SK-N-SH (cell line): ENCODE data around the gene TRIM29.

Experiments used
- RCOR1 ChIP-seq: fragments of 150-350 bp; IDR thresholded peaks from 2 replicates; pipeline ENCODE4 v1.6.1; 2017; ENCODE audit warnings: antibody characterized with exemption, low read length
- TF ChIP-seq, protein P1 (sequence below): fragments of 200-600 bp; sonication (generic); IDR thresholded peaks from 2 replicates; pipeline ENCODE4 v1.6.1; 2017; ENCODE audit warnings: antibody characterized with exemption, mild to moderate bottlenecking, moderate library complexity

DNA sequence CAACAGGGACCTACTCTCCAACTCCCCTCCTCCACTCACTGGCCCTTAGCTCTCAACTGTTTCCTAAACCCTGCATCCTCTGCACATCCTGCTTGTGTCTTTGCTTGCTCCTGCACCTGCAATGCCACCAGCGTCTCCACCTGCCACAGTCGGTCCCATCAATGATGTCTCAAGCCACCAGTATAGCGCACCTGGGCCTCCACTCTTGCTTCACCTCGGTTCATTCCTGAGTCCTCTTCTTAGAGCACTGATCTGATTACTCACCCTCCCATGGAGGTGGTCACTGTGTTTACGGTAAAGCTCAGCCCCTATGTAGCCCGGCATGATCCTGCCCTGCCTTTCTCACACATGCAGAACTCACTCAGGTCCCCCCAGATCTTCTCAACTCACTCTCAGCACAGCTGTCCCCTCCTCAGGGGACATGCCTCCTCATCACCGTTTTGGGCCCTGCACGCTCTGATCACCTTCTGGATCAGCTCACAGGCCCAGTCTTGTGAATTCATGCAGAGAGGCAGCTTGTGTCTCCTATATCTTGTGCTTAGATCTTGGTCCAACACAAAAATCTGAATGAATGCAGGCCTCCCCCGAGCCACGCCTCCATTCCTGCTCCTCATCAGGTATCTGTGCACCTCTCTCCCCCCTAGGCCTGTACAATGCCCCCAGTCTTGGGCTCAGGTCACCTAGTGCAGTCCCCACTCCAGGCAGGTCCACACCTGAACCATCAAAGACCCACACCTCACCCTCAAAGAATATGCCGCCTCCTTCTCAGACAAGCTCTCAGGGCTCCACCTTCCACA, 31.4 kb downstream of the TRIM29 start:
- no peak for TF ChIP-seq RCOR1
- TF ChIP-seq, protein P1, sequence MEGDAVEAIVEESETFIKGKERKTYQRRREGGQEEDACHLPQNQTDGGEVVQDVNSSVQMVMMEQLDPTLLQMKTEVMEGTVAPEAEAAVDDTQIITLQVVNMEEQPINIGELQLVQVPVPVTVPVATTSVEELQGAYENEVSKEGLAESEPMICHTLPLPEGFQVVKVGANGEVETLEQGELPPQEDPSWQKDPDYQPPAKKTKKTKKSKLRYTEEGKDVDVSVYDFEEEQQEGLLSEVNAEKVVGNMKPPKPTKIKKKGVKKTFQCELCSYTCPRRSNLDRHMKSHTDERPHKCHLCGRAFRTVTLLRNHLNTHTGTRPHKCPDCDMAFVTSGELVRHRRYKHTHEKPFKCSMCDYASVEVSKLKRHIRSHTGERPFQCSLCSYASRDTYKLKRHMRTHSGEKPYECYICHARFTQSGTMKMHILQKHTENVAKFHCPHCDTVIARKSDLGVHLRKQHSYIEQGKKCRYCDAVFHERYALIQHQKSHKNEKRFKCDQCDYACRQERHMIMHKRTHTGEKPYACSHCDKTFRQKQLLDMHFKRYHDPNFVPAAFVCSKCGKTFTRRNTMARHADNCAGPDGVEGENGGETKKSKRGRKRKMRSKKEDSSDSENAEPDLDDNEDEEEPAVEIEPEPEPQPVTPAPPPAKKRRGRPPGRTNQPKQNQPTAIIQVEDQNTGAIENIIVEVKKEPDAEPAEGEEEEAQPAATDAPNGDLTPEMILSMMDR: no peak
